Cerebellar nuclear complex (tissue), 1 donor: Measurements from ENCODE around the gene TRAF2.
A peak's percentile ranks its signal among the peaks of the same experiment; 100 is the strongest.

Experiments
- DNase-seq, 2 experiments: peaks; one replicate each; lab custom pipeline; 2025; lab: John Stamatoyannopoulos, UW

Gene TRAF2

DNA sequence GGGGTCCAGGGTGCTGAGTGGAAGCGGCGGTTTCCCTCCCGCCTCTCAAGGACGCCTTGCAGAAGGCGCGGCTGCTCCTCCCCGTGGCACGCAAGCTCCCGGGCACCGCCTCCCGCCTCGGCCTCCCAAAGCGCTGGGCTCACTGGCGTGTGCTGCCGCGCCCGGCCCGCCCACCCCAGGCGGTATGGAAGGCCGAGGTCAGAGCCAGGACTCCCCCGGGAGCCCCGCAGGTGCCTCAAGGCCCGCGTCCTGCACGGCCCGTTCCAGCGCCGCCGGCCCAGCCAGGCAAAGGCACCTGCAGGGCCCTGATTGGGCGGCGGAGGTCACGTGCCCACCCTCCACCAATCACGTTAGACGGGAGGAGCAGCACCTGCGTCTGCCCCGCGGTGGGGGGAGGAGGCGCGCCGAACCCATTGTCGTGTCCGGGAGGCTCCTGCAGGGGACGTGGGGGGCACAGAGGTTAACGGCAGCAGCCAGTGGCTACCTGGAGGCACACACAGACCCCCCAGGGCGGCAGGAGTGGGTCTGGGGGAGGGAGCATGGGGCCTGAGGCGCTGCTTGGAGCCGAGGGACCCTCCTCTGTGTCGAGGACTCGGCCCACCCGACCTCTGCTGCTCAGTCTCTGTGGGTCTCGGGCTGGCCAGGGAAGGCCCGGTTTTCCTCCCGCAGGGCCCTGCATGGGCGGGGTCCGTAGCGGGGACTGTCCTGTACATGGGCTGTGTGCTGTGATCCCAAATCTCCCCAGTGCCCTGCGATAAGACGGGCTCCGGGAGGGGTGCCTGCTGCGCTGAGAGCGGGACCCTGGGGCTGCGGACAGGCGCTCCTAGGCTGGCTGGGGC is 63.7 kb downstream of the TRAF2 start:
- peak; percentile 73 to 94 for DNase-seq

DNA sequence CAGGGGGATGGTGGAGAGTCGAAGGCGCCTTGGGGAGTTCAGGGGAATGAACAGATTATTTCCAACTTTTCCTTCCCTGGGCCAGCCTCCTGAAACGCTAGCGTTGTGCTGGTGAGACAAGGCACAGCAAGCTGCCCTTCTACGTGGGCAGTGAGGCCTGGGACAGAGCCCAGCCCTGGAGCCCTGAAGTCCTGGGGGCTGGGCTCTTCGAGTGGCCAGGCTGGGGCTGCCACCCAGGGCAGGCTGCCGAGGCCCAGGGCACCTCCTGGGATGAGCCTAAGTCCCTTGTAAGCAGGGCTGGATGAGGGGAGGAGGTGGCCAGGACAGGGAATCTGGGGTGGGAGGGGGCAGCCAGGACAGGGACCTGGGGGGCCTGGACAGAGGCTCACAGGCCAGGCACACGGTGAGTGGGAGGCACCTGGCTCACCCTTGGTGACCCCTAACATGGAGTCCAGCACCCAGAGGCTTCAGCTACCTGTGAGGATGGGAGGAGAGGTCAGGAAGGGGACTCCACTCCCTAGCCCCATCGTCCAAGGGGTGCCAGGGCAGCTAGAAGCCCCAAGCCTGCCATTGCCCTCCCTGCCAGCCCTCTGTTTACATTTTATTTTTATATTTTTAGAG is 64.5 kb downstream of the TRAF2 start:
- no peak for DNase-seq

GRCh38 chr9:136951541-136952320 is 65.4 kb downstream of the TRAF2 start, which contains the start of gene LCN12:
LCN12 (plus strand) TSS chr9:136952273; CDS start chr9:136952328, 55 bp downstream.
- no peak for DNase-seq

- DNase-seq: no peak
Measured at GRCh38 chr9:136952321-136952850, 66.1 kb downstream of the TRAF2 start.

GRCh38 chr9:136952876-136953770 is 66.8 kb downstream of the TRAF2 start:
- no peak for DNase-seq

GRCh38 chr9:136953771-136954269 is 67.5 kb downstream of the TRAF2 start:
- DNase-seq: no peak

GRCh38 chr9:136954270-136955083 is 68.2 kb downstream of the TRAF2 start:
- no peak for DNase-seq

DNA sequence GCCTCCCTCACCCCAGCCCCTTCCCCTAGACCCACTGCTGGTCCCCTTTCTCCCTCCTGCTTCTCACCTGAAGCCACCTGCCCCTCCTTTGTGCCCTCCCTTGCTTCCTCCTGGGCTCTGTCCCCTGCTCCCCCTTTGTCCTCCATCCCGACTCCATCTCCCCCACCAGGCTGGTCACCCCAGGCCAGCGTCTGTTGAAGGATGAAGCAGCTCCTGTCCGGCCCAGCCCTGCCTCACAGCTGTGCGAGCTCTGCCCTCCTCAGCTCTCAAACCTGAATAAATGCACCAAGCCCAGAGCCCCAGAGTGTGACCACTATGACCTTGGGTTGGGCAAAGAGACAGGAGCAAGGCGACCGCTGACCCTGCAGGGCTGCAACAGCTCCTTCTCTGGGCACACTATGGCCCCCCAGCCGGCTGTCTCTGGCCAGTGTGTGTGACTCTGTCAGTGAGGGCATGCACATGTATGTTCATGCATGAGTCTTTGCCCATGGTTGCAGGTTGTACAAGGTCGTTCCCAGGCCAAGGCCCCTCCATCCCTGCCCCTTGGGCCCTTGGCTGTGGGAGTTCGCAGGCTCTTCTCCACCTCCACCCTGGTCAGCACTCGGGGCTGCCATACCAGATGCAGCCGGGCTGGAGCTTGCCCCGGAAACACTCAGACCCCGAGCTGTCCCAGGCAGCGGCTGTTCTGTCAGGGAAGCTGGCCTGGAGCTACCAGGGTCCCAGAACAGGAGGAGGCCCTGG is 69.1 kb downstream of the TRAF2 start:
- no peak for DNase-seq

- no peak for DNase-seq
Measured at GRCh38 chr9:136955943-136956335, 69.6 kb downstream of the TRAF2 start.

GRCh38 chr9:136956604-136957003 is 70.3 kb downstream of the TRAF2 start:
- no peak for DNase-seq

DNA sequence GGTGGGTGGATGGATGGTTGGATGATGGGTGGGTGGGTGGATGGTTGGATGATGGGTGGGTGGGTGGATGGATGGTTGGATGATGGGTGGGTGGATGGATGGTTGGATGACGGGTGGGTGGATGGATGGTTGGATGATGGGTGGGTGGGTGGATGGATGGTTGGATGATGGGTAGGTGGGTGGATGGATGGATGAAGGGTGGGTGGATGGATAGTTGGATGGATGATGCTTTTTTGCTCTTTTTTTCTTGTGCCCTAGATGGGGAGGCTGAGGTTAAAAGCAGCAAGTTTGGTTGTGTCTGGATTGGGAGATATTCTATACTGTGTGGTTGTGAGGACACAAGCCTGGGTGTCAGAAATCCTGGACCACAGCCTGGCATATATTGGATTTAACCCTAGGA is 71.1 kb downstream of the TRAF2 start:
- no peak for DNase-seq

GRCh38 chr9:136957901-136958300 is 71.6 kb downstream of the TRAF2 start:
- no peak for DNase-seq

GRCh38 chr9:136958473-136958872 is 72.2 kb downstream of the TRAF2 start:
- DNase-seq: no peak

DNA sequence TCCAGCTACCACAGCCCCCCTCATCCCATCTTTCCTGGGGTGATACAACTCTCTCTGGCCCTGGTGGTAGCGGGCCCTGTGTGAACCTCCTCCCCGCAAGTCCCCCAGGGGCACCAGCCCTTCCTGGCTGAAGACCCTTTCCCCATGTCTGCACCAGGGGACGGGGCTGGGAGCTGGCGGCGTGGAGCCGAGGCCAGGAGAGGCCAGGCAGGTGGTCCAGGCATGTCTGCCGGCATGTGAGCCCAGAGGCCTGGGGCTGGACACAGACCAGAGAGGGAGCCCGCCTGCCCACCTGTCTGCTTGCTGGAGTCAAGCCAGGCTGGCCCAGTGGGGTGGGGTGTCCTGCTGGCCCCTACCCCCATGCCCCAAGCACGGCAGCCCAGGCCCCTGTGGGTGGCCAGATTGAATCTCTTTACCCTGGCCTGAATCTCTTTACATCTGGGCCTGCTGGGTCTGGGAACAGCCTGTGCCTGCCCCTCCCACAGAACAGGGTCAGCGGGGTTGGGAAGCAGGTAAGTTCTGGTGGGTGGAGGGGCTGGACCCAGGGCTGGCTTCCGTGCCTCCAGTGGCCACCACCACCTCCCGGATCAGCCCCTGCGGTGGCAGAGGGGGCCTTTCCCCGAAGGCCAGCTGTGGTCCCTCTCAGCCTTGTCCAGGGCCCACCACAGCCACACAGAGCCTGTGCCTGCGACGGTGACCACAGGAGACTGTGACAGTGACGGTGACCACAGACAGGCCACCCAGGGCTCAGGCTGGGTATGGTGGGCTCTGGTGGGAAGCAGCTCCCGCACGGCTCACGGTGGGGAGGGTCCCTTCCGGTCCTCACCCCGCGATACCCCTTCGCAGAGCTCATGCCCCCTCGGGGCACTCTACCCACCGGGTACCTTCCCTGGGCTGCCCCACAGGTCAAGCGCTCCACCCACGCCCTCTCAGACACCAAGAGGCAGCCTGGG is 72.9 kb downstream of the TRAF2 start:
- no peak for DNase-seq

DNA sequence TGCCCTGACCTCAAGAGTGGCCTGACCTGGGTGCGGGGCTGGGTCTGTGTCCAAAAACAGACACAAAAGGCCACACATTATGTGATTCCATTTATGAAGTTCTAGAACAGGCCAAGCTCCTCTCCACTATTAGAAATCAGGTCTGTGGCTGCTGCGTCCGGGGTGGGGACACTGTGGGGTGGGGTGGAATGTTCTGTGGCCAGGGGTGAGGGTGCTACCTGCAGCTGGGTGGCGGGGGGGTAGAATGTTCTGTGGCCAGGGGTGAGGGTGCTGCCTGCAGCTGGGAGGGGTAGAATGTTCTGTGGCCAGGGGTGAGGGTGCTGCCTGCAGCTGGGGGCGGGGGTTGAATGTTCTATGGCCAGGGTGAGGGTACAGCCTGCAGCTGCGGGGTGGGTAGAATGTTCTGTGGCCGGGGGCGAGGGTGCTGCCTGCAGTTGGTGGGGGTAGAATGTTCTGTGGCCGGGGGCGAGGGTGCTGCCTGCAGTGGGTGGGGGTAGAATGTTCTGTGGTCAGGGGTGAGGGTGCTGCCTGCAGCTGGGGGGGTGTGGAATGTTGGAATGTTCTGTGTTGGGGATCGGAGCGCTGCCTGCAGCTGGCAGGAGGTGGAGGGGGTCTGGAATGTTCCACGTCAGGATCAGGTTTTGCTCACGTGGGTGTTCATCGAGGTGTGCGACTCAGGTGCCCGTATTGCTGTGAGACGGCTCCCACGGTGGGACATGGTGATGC is 74.1 kb downstream of the TRAF2 start:
- DNase-seq: no peak

DNA sequence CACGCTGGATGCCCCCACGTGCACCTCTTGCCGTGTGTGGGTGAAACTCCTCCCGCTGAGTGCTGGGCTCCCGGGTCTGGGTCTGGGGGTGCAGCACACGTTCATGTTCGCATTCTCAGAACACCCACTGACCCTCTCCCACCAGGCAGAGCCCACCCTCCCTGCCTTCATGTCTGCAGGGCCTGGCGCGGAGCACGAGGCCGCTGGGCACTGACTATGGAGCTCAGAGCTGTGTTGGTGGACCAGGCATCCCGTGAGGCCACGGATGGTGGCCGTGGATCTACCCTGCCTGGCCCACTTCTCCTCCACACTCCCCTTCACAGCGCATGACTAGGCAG is 74.6 kb downstream of the TRAF2 start:
- no peak for DNase-seq

GRCh38 chr9:136961279-136962065 is 75.2 kb downstream of the TRAF2 start:
- peak; percentile 44 to 54 for DNase-seq
